MCF 10A (cell line): ENCODE results near the gene SORCS1. TPM values are rescaled to one million over a fixed set of nuclear protein-coding genes. Genes with fewer than 3 reads are reported as not detected.

ENCODE experiments used
- BruUV-seq: library from RNA; stranded (reverse); fragments of 400-500 nt; replicated peaks from 2 replicates; lab custom pipeline; 2021; lab: Mats Ljungman, UMichigan
- CTCF ChIA-PET: fragments of 300-600 bp; sonication (Branson Sonifier 250); formaldehyde crosslinking; extraction: SDS; loops from one replicate; lab custom pipeline; 2021; ENCODE audit warnings: antibody characterized with exemption, inconsistent platforms; lab: Yijun Ruan, JAX
- POLR2A ChIA-PET: fragments of 300-600, 350-650 bp; sonication (Branson Sonifier 250); formaldehyde crosslinking; extraction: SDS; loops from one replicate; lab custom pipeline; 2020; ENCODE audit warnings: antibody characterized with exemption, inconsistent platforms; lab: Yijun Ruan, JAX
- DNase-seq: peaks from one replicate; pipeline ENCODE4 v3.0.0-alpha.2; 2018; ENCODE audit not compliant: unreplicated experiment
- H3K27ac Mint-ChIP-seq: one replicate; pipeline ENCODE4 v1.8.0; 2022; ENCODE audit warnings: mild to moderate bottlenecking, low read depth, mixed read lengths; ENCODE audit not compliant: unreplicated experiment
- H3K27me3 Mint-ChIP-seq: one replicate; pipeline ENCODE4 v1.8.0; 2022; ENCODE audit warnings: mixed read lengths; ENCODE audit not compliant: insufficient read depth, unreplicated experiment
- H3K36me3 Mint-ChIP-seq: one replicate; pipeline ENCODE4 v1.8.0; 2022; ENCODE audit warnings: mild to moderate bottlenecking, moderate library complexity, mixed read lengths; ENCODE audit not compliant: insufficient read depth, unreplicated experiment
- H3K4me1 Mint-ChIP-seq: one replicate; pipeline ENCODE4 v1.8.0; 2022; ENCODE audit warnings: mixed read lengths; ENCODE audit not compliant: insufficient read depth, unreplicated experiment
- H3K4me3 Mint-ChIP-seq: one replicate; pipeline ENCODE4 v1.8.0; 2022; ENCODE audit warnings: mild to moderate bottlenecking, moderate library complexity, mixed read lengths; ENCODE audit not compliant: unreplicated experiment
- H3K9me3 Mint-ChIP-seq: one replicate; pipeline ENCODE4 v1.8.0; 2022; ENCODE audit warnings: mixed read lengths; ENCODE audit not compliant: unreplicated experiment
- intact Hi-C: fragments of 100-400 bp; cut with micrococcal nuclease; formaldehyde crosslinking; loops from 2 replicates; pipeline ENCODE4 v1.14.1; 2022
- total RNA-seq: library from RNA; stranded (reverse); gene quantifications from 2 replicates; pipeline ENCODE4 v1.2.3, GENCODE V29; 2022
- TF ChIP-seq, protein P1 (sequence below): fragments of 200-600 bp; IDR thresholded peaks from one replicate; pipeline ENCODE4 v1.8.0; 2022; ENCODE audit warnings: antibody characterized with exemption, mild to moderate bottlenecking; ENCODE audit not compliant: unreplicated experiment

Gene SORCS1
- total RNA-seq, 1 experiment from 2014 or later = 0.54 TPM

DNA sequence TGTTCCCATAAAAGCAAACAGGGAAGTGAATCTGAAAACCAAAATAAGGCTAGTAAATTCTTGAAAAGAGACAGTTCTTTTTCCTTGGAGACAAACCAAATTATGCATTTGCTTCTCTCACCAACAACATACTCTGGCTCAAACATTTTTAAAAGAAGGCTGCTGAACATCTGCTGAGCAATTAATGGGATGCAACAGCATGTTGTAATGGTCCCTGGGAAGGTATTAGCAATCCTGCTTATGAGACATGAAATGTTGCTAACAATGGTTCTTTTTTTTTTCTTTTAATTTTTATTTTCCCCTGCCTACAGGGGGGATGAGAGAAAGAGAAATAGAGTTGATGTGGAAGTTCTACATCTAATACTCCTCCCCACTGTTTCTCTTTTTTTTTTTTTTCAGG lies 572.1 kb downstream of the SORCS1 start:
- H3K9me3 Mint-ChIP-seq = no peaks in the 10 kb centered on the region
- no TSS peak for BruUV-seq
- intact Hi-C loops = no loop called here
- ChIA-PET POLR2A (no interaction called here), CTCF (interaction anchor here (0.7 kb wide), 1 partner anchor 112 kb away, joined by 3 read pairs; no protein-coding TSS in a partner anchor)
- no peaks in the 10 kb centered on the region for H3K27me3 Mint-ChIP-seq
- H3K27ac Mint-ChIP-seq = no peak overlapping the region
- H3K4me1 Mint-ChIP-seq = no peaks in the 10 kb centered on the region
- no peak overlapping the region for H3K4me3 Mint-ChIP-seq
- DNase-seq = no peak
- H3K36me3 Mint-ChIP-seq = no peaks in the 10 kb centered on the region
- TF ChIP-seq, protein P1, sequence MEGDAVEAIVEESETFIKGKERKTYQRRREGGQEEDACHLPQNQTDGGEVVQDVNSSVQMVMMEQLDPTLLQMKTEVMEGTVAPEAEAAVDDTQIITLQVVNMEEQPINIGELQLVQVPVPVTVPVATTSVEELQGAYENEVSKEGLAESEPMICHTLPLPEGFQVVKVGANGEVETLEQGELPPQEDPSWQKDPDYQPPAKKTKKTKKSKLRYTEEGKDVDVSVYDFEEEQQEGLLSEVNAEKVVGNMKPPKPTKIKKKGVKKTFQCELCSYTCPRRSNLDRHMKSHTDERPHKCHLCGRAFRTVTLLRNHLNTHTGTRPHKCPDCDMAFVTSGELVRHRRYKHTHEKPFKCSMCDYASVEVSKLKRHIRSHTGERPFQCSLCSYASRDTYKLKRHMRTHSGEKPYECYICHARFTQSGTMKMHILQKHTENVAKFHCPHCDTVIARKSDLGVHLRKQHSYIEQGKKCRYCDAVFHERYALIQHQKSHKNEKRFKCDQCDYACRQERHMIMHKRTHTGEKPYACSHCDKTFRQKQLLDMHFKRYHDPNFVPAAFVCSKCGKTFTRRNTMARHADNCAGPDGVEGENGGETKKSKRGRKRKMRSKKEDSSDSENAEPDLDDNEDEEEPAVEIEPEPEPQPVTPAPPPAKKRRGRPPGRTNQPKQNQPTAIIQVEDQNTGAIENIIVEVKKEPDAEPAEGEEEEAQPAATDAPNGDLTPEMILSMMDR = no peak

- no peak overlapping the region for H3K27ac Mint-ChIP-seq
- no peak overlapping the region for H3K4me3 Mint-ChIP-seq
- TF ChIP-seq, protein P1 = no peak
- peak; percentile 35 for DNase-seq
- ChIA-PET CTCF (no interaction called here), POLR2A (no interaction called here)
- no peaks in the 10 kb centered on the region for H3K36me3 Mint-ChIP-seq
- H3K27me3 Mint-ChIP-seq = no peaks in the 10 kb centered on the region
- intact Hi-C loops = no loop called here
- no TSS peak for BruUV-seq
- H3K9me3 Mint-ChIP-seq = no peaks in the 10 kb centered on the region
- peaks cover 7% of the 10 kb centered on the region for H3K4me1 Mint-ChIP-seq
These were observed 582.2 kb downstream of the SORCS1 start for GRCh38 chr10:106582291-106582690.

DNA sequence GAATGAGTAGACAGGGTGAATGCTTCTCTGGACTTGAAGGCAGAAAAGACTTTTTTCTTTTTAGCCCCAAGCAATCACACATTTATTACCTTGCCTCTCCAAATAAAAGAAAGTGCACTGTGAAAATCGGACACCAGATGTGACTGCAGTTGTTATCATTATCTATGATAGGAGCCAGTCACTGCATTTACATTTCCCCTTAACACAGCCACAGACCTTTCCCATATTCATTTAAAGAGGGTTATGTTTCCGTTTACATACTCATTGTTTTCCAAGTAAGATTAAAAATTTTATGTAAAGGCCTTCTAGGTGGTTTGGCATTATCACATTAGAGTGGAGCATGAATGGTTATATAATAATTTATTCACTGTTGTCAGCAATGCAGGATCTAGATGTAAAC lies 586.8 kb downstream of the SORCS1 start:
- no peak for DNase-seq
- no TSS peak for BruUV-seq
- TF ChIP-seq, protein P1 = no peak
- peak overlapping the region; percentile 67 for H3K27ac Mint-ChIP-seq
- no peaks in the 10 kb centered on the region for H3K9me3 Mint-ChIP-seq
- no peaks in the 10 kb centered on the region for H3K36me3 Mint-ChIP-seq
- peak overlapping the region; percentile 48 for H3K4me3 Mint-ChIP-seq
- no peaks in the 10 kb centered on the region for H3K27me3 Mint-ChIP-seq
- POLR2A ChIA-PET = interaction anchor here (0.7 to 1.2 kb wide), 2 partner anchors 10 to 62 kb away, joined by 3 read pairs; no protein-coding TSS in a partner anchor
- H3K4me1 Mint-ChIP-seq = peaks cover 24% of the 10 kb centered on the region
- intact Hi-C loops = loop anchor here (1.0 kb wide), 1 partner anchor 466 kb away; no protein-coding TSS in a partner anchor
- CTCF ChIA-PET = interaction anchor here (0.5 kb wide), 1 partner anchor 46 kb away, joined by 4 read pairs; no protein-coding TSS in a partner anchor

GRCh38 chr10:106577266-106577665 lies 587.2 kb downstream of the SORCS1 start:
- no TSS peak for BruUV-seq
- H3K27ac Mint-ChIP-seq = peak overlapping the region; percentile 67
- intact Hi-C loops = loop anchor here (1.0 kb wide), 1 partner anchor 466 kb away; no protein-coding TSS in a partner anchor

More at GRCh38 chr10:106577266-106577665, 587.2 kb downstream of the SORCS1 start:
- DNase-seq = peak; percentile 92
- Mint-ChIP-seq H3K4me1 (peaks cover 26% of the 10 kb centered on the region), H3K9me3 (no peaks in the 10 kb centered on the region), H3K4me3 (peak overlapping the region; percentile 48), H3K27me3 (no peaks in the 10 kb centered on the region), H3K36me3 (no peaks in the 10 kb centered on the region)
- TF ChIP-seq, protein P1 = no peak
- ChIA-PET CTCF (no interaction called here), POLR2A (interaction anchor here (0.6 to 1.2 kb wide), 3 partner anchors 46 to 293 kb away, joined by 3 read pairs; no protein-coding TSS in a partner anchor)
